IMR-90 (cell line): Measurements from ENCODE around the gene PSMB5. TPM values are rescaled to one million over a fixed set of nuclear protein-coding genes. Genes with fewer than 3 reads are reported as not detected.

ENCODE experiments used
- ATAC-seq: fragments of 200-7000 bp; cut with Tn5 transposase; 2 replicates; pipeline ENCODE4 v1.9.1; 2020; ENCODE audit warnings: low read depth, mild to moderate bottlenecking, moderate library complexity
- BruUV-seq: library from RNA; stranded (reverse); fragments of 400-500 nt; replicated peaks from 2 replicates; lab custom pipeline; 2021; lab: Mats Ljungman, UMichigan
- CTCF ChIA-PET: fragments of 300-600 bp; formaldehyde crosslinking; extraction: SDS; loops from one replicate; lab custom pipeline; 2021; ENCODE audit warnings: antibody characterized with exemption; lab: Yijun Ruan, JAX
- POLR2A ChIA-PET: fragments of 300-600 bp; sonication (Branson Sonifier 250); formaldehyde crosslinking; loops from one replicate; lab custom pipeline; 2022; ENCODE audit warnings: antibody characterized with exemption; ENCODE audit not compliant: unreplicated experiment; lab: Charles Lee
- DNase-seq: peaks from one replicate; pipeline ENCODE4 v3.0.0; 2013
- H2AFZ ChIP-seq: replicated peaks from 2 replicates; pipeline ENCODE3; 2013; ENCODE audit warnings: low read length, mild to moderate bottlenecking; ENCODE audit not compliant: poor library complexity
- H2AK5ac ChIP-seq: 2 replicates; pipeline ENCODE4 v1.6.1; 2013; ENCODE audit warnings: low read depth, low read length, inconsistent platforms
- H2AK9ac ChIP-seq: replicated peaks from 2 replicates; pipeline ENCODE3; 2013; ENCODE audit warnings: mild to moderate bottlenecking, low read depth, low read length, moderate library complexity; ENCODE audit not compliant: poor library complexity
- H2BK120ac ChIP-seq: 2 replicates; pipeline ENCODE4 v1.6.1; 2013; ENCODE audit warnings: low read depth, low read length, inconsistent platforms
- H2BK15ac ChIP-seq: 3 replicates; pipeline ENCODE4 v1.6.1; 2013; ENCODE audit warnings: low read depth, low read length, inconsistent platforms
- H2BK20ac ChIP-seq: 2 replicates; pipeline ENCODE4 v1.6.1; 2013; ENCODE audit warnings: low read depth, mild to moderate bottlenecking, inconsistent platforms, low read length, moderate library complexity
- H2BK5ac ChIP-seq: 2 replicates; pipeline ENCODE4 v1.6.1; 2013; ENCODE audit warnings: mild to moderate bottlenecking, low read depth, low read length, inconsistent platforms; ENCODE audit not compliant: poor library complexity, severe bottlenecking
- H3K14ac ChIP-seq: replicated peaks from 2 replicates; pipeline ENCODE4 v1.6.1; 2013; ENCODE audit warnings: low read depth, low read length, inconsistent platforms
- H3K18ac ChIP-seq: 2 replicates; pipeline ENCODE4 v1.6.1; 2013; ENCODE audit warnings: low read depth, low read length, control low read depth
- H3K23ac ChIP-seq: 2 replicates; pipeline ENCODE4 v1.6.1; 2013; ENCODE audit warnings: low read depth, low read length, inconsistent platforms
- H3K27ac ChIP-seq: 2 replicates; pipeline ENCODE4 v1.5.1; 2013; ENCODE audit warnings: mild to moderate bottlenecking, control low read depth, low read length; ENCODE audit not compliant: insufficient read depth
- H3K27me3 ChIP-seq: 2 replicates; pipeline ENCODE4 v1.6.1; 2013; ENCODE audit warnings: low read length; ENCODE audit not compliant: control insufficient read depth, insufficient read depth
- H3K36me3 ChIP-seq: 2 replicates; pipeline ENCODE4 v1.6.1; 2013; ENCODE audit warnings: low read length, mixed read lengths; ENCODE audit not compliant: control insufficient read depth, insufficient read depth
- H3K4ac ChIP-seq: 2 replicates; pipeline ENCODE4 v1.6.1; 2013; ENCODE audit warnings: low read depth, low read length, inconsistent platforms
- H3K4me1 ChIP-seq: 2 replicates; pipeline ENCODE4 v1.6.1; 2013; ENCODE audit warnings: low read length, mixed read lengths; ENCODE audit not compliant: control insufficient read depth, insufficient read depth
- H3K4me2 ChIP-seq: 2 replicates; pipeline ENCODE4 v1.6.1; 2013; ENCODE audit warnings: low read depth, mild to moderate bottlenecking, control low read depth, low read length, moderate library complexity
- H3K4me3 ChIP-seq: 2 replicates; pipeline ENCODE4 v1.5.1; 2013; ENCODE audit warnings: low read depth, mild to moderate bottlenecking, control low read depth, low read length, moderate library complexity; ENCODE audit not compliant: insufficient read depth
- H3K56ac ChIP-seq: 2 replicates; pipeline ENCODE4 v1.6.1; 2013; ENCODE audit warnings: low read length, inconsistent platforms; ENCODE audit not compliant: insufficient read depth; ENCODE audit errors: extremely low read depth
- H3K79me1 ChIP-seq, 2 experiments: 2 replicates each; pipeline ENCODE4 v1.6.1; 2013; ENCODE audit warnings: low read length in 2 of 2, inconsistent platforms in 1 of 2, low read depth in 1 of 2
- H3K9ac ChIP-seq: 2 replicates; pipeline ENCODE4 v1.6.1; 2013; ENCODE audit warnings: low read depth, low read length, control low read depth
- H3K9me1 ChIP-seq: 2 replicates; pipeline ENCODE4 v1.6.1; 2013; ENCODE audit warnings: low read length, inconsistent platforms; ENCODE audit not compliant: insufficient read depth
- H3K9me3 ChIP-seq: 2 replicates; pipeline ENCODE4 v1.6.1; 2013; ENCODE audit warnings: low read length; ENCODE audit not compliant: control insufficient read depth, insufficient read depth
- H4K20me1 ChIP-seq: 2 replicates; pipeline ENCODE4 v1.6.1; 2013; ENCODE audit warnings: low read length, inconsistent platforms; ENCODE audit not compliant: insufficient read depth
- H4K5ac ChIP-seq: 2 replicates; pipeline ENCODE4 v1.6.1; 2013; ENCODE audit warnings: mild to moderate bottlenecking, low read depth, low read length, control low read depth
- H4K8ac ChIP-seq, 2 experiments: 2 replicates each; pipeline ENCODE4 v1.6.1; 2013; ENCODE audit warnings: low read depth in 2 of 2, low read length in 2 of 2, control low read depth in 1 of 2, inconsistent platforms in 1 of 2
- H4K91ac ChIP-seq: 2 replicates; pipeline ENCODE4 v1.6.1; 2013; ENCODE audit warnings: low read depth, low read length, inconsistent platforms; ENCODE audit not compliant: insufficient read depth
- BHLHE40 ChIP-seq: fragments of 150-350 bp; IDR thresholded peaks from 2 replicates; pipeline ENCODE4 v1.6.1; 2016; ENCODE audit warnings: mild to moderate bottlenecking, low read depth, low read length
- CEBPB ChIP-seq: IDR thresholded peaks from 2 replicates; pipeline ENCODE4 v1.6.1; 2012; ENCODE audit warnings: low read depth, low read length, improper control_type of control experiment
- CHD1 ChIP-seq: IDR thresholded peaks from 2 replicates; pipeline ENCODE4 v1.6.1; 2012; ENCODE audit warnings: low read depth, low read length, improper control_type of control experiment
- CTCF ChIP-seq: conservative IDR thresholded peaks from 2 replicates; pipeline ENCODE4 v1.5.1; 2012; ENCODE audit warnings: mild to moderate bottlenecking, low read depth, low read length, improper control_type of control experiment
- FOS ChIP-seq: fragments of 150-350 bp; IDR thresholded peaks from 2 replicates; pipeline ENCODE4 v1.6.1; 2016; ENCODE audit warnings: low read depth, low read length
- MAFK ChIP-seq: IDR thresholded peaks from 2 replicates; pipeline ENCODE4 v1.6.1; 2012; ENCODE audit warnings: low read depth, low read length, improper control_type of control experiment
- MAZ ChIP-seq: IDR thresholded peaks from 2 replicates; pipeline ENCODE4 v1.6.1; 2012; ENCODE audit warnings: low read depth, mild to moderate bottlenecking, low read length, improper control_type of control experiment, moderate library complexity, borderline replicate concordance
- MXI1 ChIP-seq: IDR thresholded peaks from 2 replicates; pipeline ENCODE4 v1.6.1; 2012; ENCODE audit warnings: low read depth, mild to moderate bottlenecking, low read length, moderate library complexity, borderline replicate concordance
- NFE2L2 ChIP-seq: fragments of 150-350 bp; IDR thresholded peaks from 2 replicates; pipeline ENCODE4 v1.6.1; 2016; ENCODE audit warnings: low read depth, mild to moderate bottlenecking, low read length
- POLR2A ChIP-seq: IDR thresholded peaks from 2 replicates; pipeline ENCODE4 v1.6.1; 2012; ENCODE audit warnings: mild to moderate bottlenecking, low read depth, low read length
- RAD21 ChIP-seq: IDR thresholded peaks from 2 replicates; pipeline ENCODE4 v1.6.1; 2012; ENCODE audit warnings: low read length, improper control_type of control experiment
- RCOR1 ChIP-seq: IDR thresholded peaks from 2 replicates; pipeline ENCODE4 v1.6.1; 2012; ENCODE audit warnings: mild to moderate bottlenecking, low read length, improper control_type of control experiment; ENCODE audit not compliant: insufficient replicate concordance
- RFX5 ChIP-seq: IDR thresholded peaks from 2 replicates; pipeline ENCODE4 v1.8.0; 2012; ENCODE audit warnings: low read depth, mild to moderate bottlenecking, low read length, moderate library complexity
- SMC3 ChIP-seq: fragments of 150-350 bp; IDR thresholded peaks from 2 replicates; pipeline ENCODE4 v1.6.1; 2016; ENCODE audit warnings: low read depth, mild to moderate bottlenecking, antibody characterized with exemption, low read length, moderate library complexity
- USF2 ChIP-seq: fragments of 150-350 bp; IDR thresholded peaks from 2 replicates; pipeline ENCODE4 v1.6.1; 2017; ENCODE audit warnings: mild to moderate bottlenecking, antibody characterized with exemption, low read length, low read depth
- WGBS, 2 experiments: methylation state at CpG; one replicate each; pipeline versions ENCODE4 v1.1.5 to v1.1.7; 2013; ENCODE audit warnings: missing lambda C conversion rate in 2 of 2; ENCODE audit not compliant: insufficient read length in 1 of 2; ENCODE audit errors: extremely low coverage in 2 of 2; 5-methylcytosine and 5-hydroxymethylcytosine counted together
- dilution Hi-C: fragments of 300-500 bp; cut with HindIII; formaldehyde crosslinking; loops from one replicate; pipeline ENCODE4 v1.14.3; 2018; ENCODE audit warnings: low sequenced_read_pairs; ENCODE audit not compliant: unreplicated experiment
- in situ Hi-C: fragments of 300-500 bp; cut with MboI; formaldehyde crosslinking; loops from 3 replicates; pipeline ENCODE4 v1.14.3; 2019; ENCODE audit warnings: low sequenced_read_pairs, inconsistent platforms, mixed read lengths
- intact Hi-C: fragments of 100-400 bp; cut with micrococcal nuclease; formaldehyde crosslinking; loops from 2 replicates; pipeline ENCODE4 v1.10.0; 2022
- polyA plus RNA-seq, 3 experiments: library from polyadenylated mRNA; depleted of rRNA; stranded (reverse); fragments of >200 nt; gene quantifications; 2 replicates each; pipeline ENCODE4 v1.2.3, GENCODE V29; 2012; ENCODE audit warnings: low replicate concordance in 1 of 3
- total RNA-seq: library from RNA; depleted of rRNA; stranded (reverse); fragments of >200 nt; gene quantifications from 2 replicates; pipeline ENCODE4 v1.2.3, GENCODE V29; 2012

PSMB5 gene
- total and polyA plus RNA-seq, 2 of the 4 experiments (the other 2 are of a cell fraction), result 310 to 321 TPM

- peak overlapping the region; percentile 91 for H4K91ac ChIP-seq
- H3K56ac ChIP-seq, result peak overlapping the region; percentile 85
- peak overlapping the region; percentile 93 for H3K4ac ChIP-seq
- intact Hi-C loops (loop anchor here (2.0 to 5.0 kb wide), 2 partner anchors 16 to 109 kb away; partner anchors contain the start of genes ACIN1 and C14orf119), in situ Hi-C loops (loop anchor here (25.0 kb wide), 1 partner anchor 1059 kb away; the partner anchor contains the start of genes EMC9, FITM1, PSME1 and PSME2), dilution Hi-C loops (no loop called here)
- H3K27me3 ChIP-seq, result no peaks in the 10 kb centered on the region
- H2BK15ac ChIP-seq, result peak overlapping the region; percentile 79; the same call in 2 of the 3 replicates
- no peak overlapping the region for H3K4me3 ChIP-seq
- peak overlapping the region; percentile 34; the same call in 1 of the 2 replicates for H3K4me2 ChIP-seq
- peak overlapping the region; percentile 94 for H3K14ac ChIP-seq
- ChIA-PET POLR2A (no interaction called here), CTCF (interaction anchor here (0.8 to 2.9 kb wide), 5 partner anchors 10 to 92 kb away, joined by 3 to 21 read pairs (median 8); partner anchors contain the start of genes ACIN1 and C14orf119)
- H3K9me1 ChIP-seq, result peaks cover 6% of the 10 kb centered on the region
- peaks cover 14% of the 10 kb centered on the region for H3K4me1 ChIP-seq
- peak overlapping the region; percentile 84 for H2BK20ac ChIP-seq
- H3K9me3 ChIP-seq, result no peaks in the 10 kb centered on the region
- H4K5ac ChIP-seq, result peak overlapping the region; percentile 56
- BruUV-seq, result no TSS peak
- peak; percentile 96 for ATAC-seq
- WGBS, 2 experiments, result no CpG with 5 or more reads among the region's 2 CpGs
- peak overlapping the region; percentile 90 for H2AK5ac ChIP-seq
- peak overlapping the region; percentile 56 for H3K18ac ChIP-seq
- H2AK9ac ChIP-seq, result peak overlapping the region; percentile 96
- DNase-seq, result peak; percentile 98
- peak overlapping the region; percentile 37 to 93 for H4K8ac ChIP-seq
- H3K23ac ChIP-seq, result peak overlapping the region; percentile 83; the same call in 1 of the 2 replicates
- peak overlapping the region; percentile 59 for H2AFZ ChIP-seq
- H2BK120ac ChIP-seq, result peak overlapping the region; percentile 91
- H3K79me1 ChIP-seq, result peaks cover 21 to 47% of the 10 kb centered on the region in 2 experiments
- peaks cover 46% of the 10 kb centered on the region for H3K36me3 ChIP-seq
- H3K27ac ChIP-seq, result peak overlapping the region; percentile 90
- no peaks in the 10 kb centered on the region for H4K20me1 ChIP-seq
- peak overlapping the region; percentile 93 for H2BK5ac ChIP-seq
- peak overlapping the region; percentile 71 for H3K9ac ChIP-seq
- TF ChIP-seq CHD1 (no peak), USF2 (peak; percentile 78; the same call in 1 of the 2 replicates), MAZ (peak; percentile 62; the same call in 1 of the 2 replicates), SMC3 (0 out of 2 replicates have a peak, but pooled peaks have one; percentile 10), CEBPB (peak; percentile 96), RFX5 (no peak), MAFK (peak; percentile 45), RAD21 (no peak), CTCF (peak; percentile 19; the same call in 1 of the 2 replicates), POLR2A (peak; percentile 70; the same call in 1 of the 2 replicates), NFE2L2 (peak; percentile 79; the same call in 1 of the 2 replicates), MXI1 (no peak), FOS (peak; percentile 87), BHLHE40 (no peak; the same call in 1 of the 2 replicates), RCOR1 (peak; percentile 75)
Measured at GRCh38 chr14:23078692-23079116, 44.0 kb upstream of the PSMB5 start.
